ENCODE results near the gene MYO1H. TPM values are rescaled to one million over a fixed set of nuclear protein-coding genes. Genes with fewer than 3 reads are reported as not detected.

The MYO1H gene
- total and polyA plus RNA-seq, 2 of the 8 experiments (the other 6 are each of a cell fraction or from before 2014, with no cell fraction given): 0.03 TPM; not detected in 1

GRCh38 chr12:109436188-109436560 is 88.5 kb downstream of the MYO1H start (continued):
- TF ChIP-seq FOSL1 (IDR thresholded peaks at IDR 0.05; ENCODE audit: insufficient read depth, low read depth, low read length) (no peak), POLR2A (IDR thresholded peaks at IDR 0.05; ENCODE audit: control extremely low read depth in 1 of 2, low read depth in 2 of 2, low read length in 2 of 2) (no peak), TAF1 (IDR thresholded peaks at IDR 0.05; ENCODE audit: low read depth, low read length) (no peak), SP1 (IDR thresholded peaks at IDR 0.05; ENCODE audit: low read depth, low read length) (no peak)
